Fibroblast of peridontal ligament (primary cell): ENCODE results near the gene OTP.

ENCODE experiments used
- DNase-seq: peaks from one replicate; pipeline ENCODE4 v3.0.0-alpha.2; 2010; ENCODE audit errors: extremely low read depth

Gene OTP

GRCh38 chr5:77637998-77638762 lies at the start of gene OTP:
Gene OTP, minus strand, starts transcription at chr5:77638713. Its CDS starts 164 bp downstream, at chr5:77638549.
- no peak for DNase-seq

GRCh38 chr5:77683171-77683732 lies 44.7 kb upstream of the OTP start:
- peak; percentile 52 for DNase-seq

GRCh38 chr5:77670526-77670925 lies 32.0 kb upstream of the OTP start:
- no peak for DNase-seq

- DNase-seq: no peak
Measured at GRCh38 chr5:77669677-77670076, 31.2 kb upstream of the OTP start.

- no peak for DNase-seq
Measured at GRCh38 chr5:77663090-77663863, 24.8 kb upstream of the OTP start.

GRCh38 chr5:77662635-77663034 lies 24.1 kb upstream of the OTP start:
- no peak for DNase-seq

- no peak for DNase-seq
Measured at GRCh38 chr5:77658662-77659061, 20.1 kb upstream of the OTP start.

- DNase-seq: no peak
Measured at GRCh38 chr5:77651343-77651742, 12.8 kb upstream of the OTP start.

GRCh38 chr5:77650686-77651085 lies 12.2 kb upstream of the OTP start:
- no peak for DNase-seq

GRCh38 chr5:77649776-77650175 lies 11.3 kb upstream of the OTP start:
- no peak for DNase-seq

GRCh38 chr5:77645995-77646639 lies 7.6 kb upstream of the OTP start:
- DNase-seq: no peak

GRCh38 chr5:77645158-77645994 lies 6.9 kb upstream of the OTP start:
- no peak for DNase-seq

GRCh38 chr5:77644371-77645157 lies 6.1 kb upstream of the OTP start:
- DNase-seq: no peak

GRCh38 chr5:77643654-77644370 lies 5.3 kb upstream of the OTP start:
- DNase-seq: no peak

- no peak for DNase-seq
Measured at GRCh38 chr5:77642738-77643653, 4.5 kb upstream of the OTP start.

GRCh38 chr5:77641963-77642737 lies 3.6 kb upstream of the OTP start:
- no peak for DNase-seq

GRCh38 chr5:77641397-77641943 lies 3.0 kb upstream of the OTP start:
- no peak for DNase-seq
